ENCODE measurements around the gene APH1A.

APH1A gene

GRCh38 chr1:150269451-150269850 is 635 bp upstream of the APH1A start:
- DNase-seq (ENCODE audit: low read depth): no peak
- no peak for TF ChIP-seq CTCF (IDR thresholded peaks at IDR 0.05; ENCODE audit: control insufficient read depth, insufficient read depth, low read depth, low read length, missing control alignments)
- peak overlapping the region; percentile 57 for H3K4me3 ChIP-seq (ENCODE audit: control insufficient read depth, low read depth, low read length)

- no peak for TF ChIP-seq CTCF (IDR thresholded peaks at IDR 0.05; ENCODE audit: control insufficient read depth, insufficient read depth, low read depth, low read length, missing control alignments)
- H3K4me3 ChIP-seq (ENCODE audit: control insufficient read depth, low read depth, low read length): peak overlapping the region; percentile 57
- DNase-seq (ENCODE audit: low read depth): no peak
These were observed 494 bp downstream of the APH1A start for GRCh38 chr1:150268340-150268704.

GRCh38 chr1:150267896-150268295 is 920 bp downstream of the APH1A start:
- DNase-seq (ENCODE audit: low read depth): no peak

GRCh38 chr1:150263549-150263948 is 5.3 kb downstream of the APH1A start:
- H3K4me3 ChIP-seq (ENCODE audit: control insufficient read depth, low read depth, low read length): no peak overlapping the region
- TF ChIP-seq CTCF (IDR thresholded peaks at IDR 0.05; ENCODE audit: control insufficient read depth, insufficient read depth, low read depth, low read length, missing control alignments): no peak
- no peak for DNase-seq (ENCODE audit: low read depth)

More at GRCh38 chr1:150267896-150268295, 920 bp downstream of the APH1A start:
- no peak for TF ChIP-seq CTCF (IDR thresholded peaks at IDR 0.05; ENCODE audit: control insufficient read depth, insufficient read depth, low read depth, low read length, missing control alignments)
- peak overlapping the region; percentile 57 for H3K4me3 ChIP-seq (ENCODE audit: control insufficient read depth, low read depth, low read length)

GRCh38 chr1:150262388-150263320 is 6.2 kb downstream of the APH1A start:
- TF ChIP-seq CTCF (IDR thresholded peaks at IDR 0.05; ENCODE audit: control insufficient read depth, insufficient read depth, low read depth, low read length, missing control alignments): no peak
- no peak overlapping the region for H3K4me3 ChIP-seq (ENCODE audit: control insufficient read depth, low read depth, low read length)
- no peak for DNase-seq (ENCODE audit: low read depth)

- no peak for DNase-seq (ENCODE audit: low read depth)
- no peak overlapping the region for H3K4me3 ChIP-seq (ENCODE audit: control insufficient read depth, low read depth, low read length)
- no peak for TF ChIP-seq CTCF (IDR thresholded peaks at IDR 0.05; ENCODE audit: control insufficient read depth, insufficient read depth, low read depth, low read length, missing control alignments)
These were observed 7.4 kb downstream of the APH1A start for GRCh38 chr1:150261367-150261766.

All from AG09309 (cell line).